ENCODE measurements around the gene PALLD. TPM values are rescaled to one million over a fixed set of nuclear protein-coding genes. Genes with fewer than 3 reads are reported as not detected.

The PALLD gene
- polyA plus RNA-seq, 1 donor (not counting 4 experiments of a cell fraction or from before 2014, with no cell fraction given), result 136 TPM

DNA sequence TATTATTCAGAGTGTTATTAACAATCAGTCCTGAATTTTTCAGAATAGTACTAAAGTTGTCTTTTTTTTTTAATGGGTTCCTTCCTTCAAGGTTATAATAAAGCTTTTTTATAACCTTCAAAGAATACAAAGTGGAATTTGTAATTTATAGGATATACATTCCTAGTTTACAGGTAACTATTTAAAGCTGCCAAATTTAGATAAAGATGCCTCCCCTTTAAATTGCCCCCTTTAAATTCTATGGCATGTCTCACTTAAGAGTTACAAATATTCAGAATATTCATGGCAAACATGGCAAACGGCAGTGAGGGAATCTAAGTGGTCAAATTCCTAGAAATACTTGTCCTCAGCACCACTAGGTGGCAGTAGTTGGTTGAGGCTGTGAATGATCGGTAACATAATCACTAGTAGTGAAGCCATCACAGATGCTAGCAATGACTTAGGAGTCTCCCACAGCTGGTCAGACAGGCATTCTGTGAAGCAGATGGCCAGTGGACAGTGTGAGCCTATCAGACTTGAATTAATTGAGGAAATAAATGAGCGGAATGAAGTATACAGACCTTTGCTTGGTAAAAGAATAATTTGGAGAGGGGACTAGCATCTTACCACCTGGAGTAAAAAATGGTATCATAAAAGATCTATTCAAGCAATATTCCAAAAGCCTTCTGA lies 426.8 kb downstream of the PALLD start:
- Histone ChIP-seq H3K4me1 (ENCODE audit: control insufficient read depth, extremely low read depth, insufficient read depth, low read length) (no peaks in the 10 kb centered on the region), H3K4me2 (ENCODE audit: control insufficient read depth, extremely low read depth, insufficient read depth, low read depth, low read length) (no peak overlapping the region), H4K20me1 (ENCODE audit: control insufficient read depth, extremely low read depth, insufficient read depth, low read length) (no peaks in the 10 kb centered on the region), H2AFZ (ENCODE audit: control insufficient read depth, low read length) (no peak overlapping the region), H3K36me3 (ENCODE audit: control insufficient read depth in 2 of 2, extremely low read depth in 1 of 2, insufficient read depth in 2 of 2, low read length in 2 of 2) (peaks cover 44% of the 10 kb centered on the region in 2 experiments), H3K27ac (ENCODE audit: control insufficient read depth, insufficient read depth, low read length) (no peak overlapping the region), H3K4me3 (ENCODE audit: control insufficient read depth in 2 of 3, extremely low read depth in 1 of 3, insufficient read depth in 2 of 3, low read depth in 1 of 3, low read length in 3 of 3) (no peak overlapping the region), H3K9me3 (ENCODE audit: control insufficient read depth, low read depth, low read length) (no peaks in the 10 kb centered on the region), H3K79me2 (ENCODE audit: control insufficient read depth, insufficient read depth, low read length) (no peaks in the 10 kb centered on the region), H3K27me3 (ENCODE audit: control insufficient read depth, extremely low read depth, insufficient read depth, low read length) (no peaks in the 10 kb centered on the region), H3K9ac (ENCODE audit: control insufficient read depth, extremely low read depth, insufficient read depth, low read length) (no peak overlapping the region), H3K9me1 (ENCODE audit: control insufficient read depth, extremely low read depth, insufficient read depth, low read length) (peaks cover 2% of the 10 kb centered on the region)
- peak; percentile 75 for FAIRE-seq
- no peak for DNase-seq (ENCODE audit: low read depth, low spot score)
- no peak for TF ChIP-seq EZH2 (IDR thresholded peaks at IDR 0.05; ENCODE audit: low read length)
- TF ChIP-seq, protein P1, sequence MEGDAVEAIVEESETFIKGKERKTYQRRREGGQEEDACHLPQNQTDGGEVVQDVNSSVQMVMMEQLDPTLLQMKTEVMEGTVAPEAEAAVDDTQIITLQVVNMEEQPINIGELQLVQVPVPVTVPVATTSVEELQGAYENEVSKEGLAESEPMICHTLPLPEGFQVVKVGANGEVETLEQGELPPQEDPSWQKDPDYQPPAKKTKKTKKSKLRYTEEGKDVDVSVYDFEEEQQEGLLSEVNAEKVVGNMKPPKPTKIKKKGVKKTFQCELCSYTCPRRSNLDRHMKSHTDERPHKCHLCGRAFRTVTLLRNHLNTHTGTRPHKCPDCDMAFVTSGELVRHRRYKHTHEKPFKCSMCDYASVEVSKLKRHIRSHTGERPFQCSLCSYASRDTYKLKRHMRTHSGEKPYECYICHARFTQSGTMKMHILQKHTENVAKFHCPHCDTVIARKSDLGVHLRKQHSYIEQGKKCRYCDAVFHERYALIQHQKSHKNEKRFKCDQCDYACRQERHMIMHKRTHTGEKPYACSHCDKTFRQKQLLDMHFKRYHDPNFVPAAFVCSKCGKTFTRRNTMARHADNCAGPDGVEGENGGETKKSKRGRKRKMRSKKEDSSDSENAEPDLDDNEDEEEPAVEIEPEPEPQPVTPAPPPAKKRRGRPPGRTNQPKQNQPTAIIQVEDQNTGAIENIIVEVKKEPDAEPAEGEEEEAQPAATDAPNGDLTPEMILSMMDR (optimal IDR thresholded peaks at IDR 0.05 in 1 of 3, IDR thresholded peaks at IDR 0.05 in 1 of 3, conservative IDR thresholded peaks at IDR 0.05 in 1 of 3; ENCODE audit: extremely low read depth in 1 of 3, insufficient read depth in 2 of 3, low read length in 3 of 3), result peak; percentile 60 to 87 (median 78)
- dilution Hi-C loops (cut with MboI; ENCODE audit: extremely low pct_ligation_motif_present, low sequenced_read_pairs), result no loop called here

DNA sequence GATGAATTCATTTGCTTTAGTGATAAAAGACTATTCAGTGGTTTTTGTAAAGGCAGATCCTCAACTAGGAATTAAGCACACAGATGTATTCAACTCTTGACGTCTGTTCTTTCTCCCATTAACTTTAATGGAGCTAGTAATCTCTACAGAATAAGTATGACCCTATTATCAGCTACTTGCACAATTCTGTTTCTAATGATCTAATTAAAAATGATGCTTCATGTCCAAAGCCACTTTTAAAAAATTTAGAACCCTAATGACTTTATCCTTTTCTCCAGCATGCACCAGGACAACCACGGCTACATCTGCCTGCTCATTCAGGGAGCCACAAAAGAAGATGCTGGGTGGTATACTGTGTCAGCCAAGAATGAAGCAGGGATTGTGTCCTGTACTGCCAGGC lies 427.8 kb downstream of the PALLD start:
- Histone ChIP-seq H3K27ac (ENCODE audit: control insufficient read depth, insufficient read depth, low read length) (no peak overlapping the region), H3K27me3 (ENCODE audit: control insufficient read depth, extremely low read depth, insufficient read depth, low read length) (no peaks in the 10 kb centered on the region), H3K9me3 (ENCODE audit: control insufficient read depth, low read depth, low read length) (no peaks in the 10 kb centered on the region), H3K9me1 (ENCODE audit: control insufficient read depth, extremely low read depth, insufficient read depth, low read length) (peaks cover 2% of the 10 kb centered on the region), H3K36me3 (ENCODE audit: control insufficient read depth in 2 of 2, extremely low read depth in 1 of 2, insufficient read depth in 2 of 2, low read length in 2 of 2) (peaks cover 42 to 45% of the 10 kb centered on the region in 2 experiments), H2AFZ (ENCODE audit: control insufficient read depth, low read length) (no peak overlapping the region), H3K4me1 (ENCODE audit: control insufficient read depth, extremely low read depth, insufficient read depth, low read length) (no peaks in the 10 kb centered on the region), H3K4me2 (ENCODE audit: control insufficient read depth, extremely low read depth, insufficient read depth, low read depth, low read length) (no peak overlapping the region), H3K79me2 (ENCODE audit: control insufficient read depth, insufficient read depth, low read length) (no peaks in the 10 kb centered on the region), H4K20me1 (ENCODE audit: control insufficient read depth, extremely low read depth, insufficient read depth, low read length) (no peaks in the 10 kb centered on the region), H3K4me3 (ENCODE audit: control insufficient read depth in 2 of 3, extremely low read depth in 1 of 3, insufficient read depth in 2 of 3, low read depth in 1 of 3, low read length in 3 of 3) (no peak overlapping the region), H3K9ac (ENCODE audit: control insufficient read depth, extremely low read depth, insufficient read depth, low read length) (no peak overlapping the region)
- dilution Hi-C loops (cut with MboI; ENCODE audit: extremely low pct_ligation_motif_present, low sequenced_read_pairs), result no loop called here
- DNase-seq (ENCODE audit: low read depth, low spot score) (no peak), FAIRE-seq (no peak)
- no peak for TF ChIP-seq EZH2 (IDR thresholded peaks at IDR 0.05; ENCODE audit: low read length)
- TF ChIP-seq, protein P1 (optimal IDR thresholded peaks at IDR 0.05 in 1 of 3, IDR thresholded peaks at IDR 0.05 in 1 of 3, conservative IDR thresholded peaks at IDR 0.05 in 1 of 3; ENCODE audit: extremely low read depth in 1 of 3, insufficient read depth in 2 of 3, low read length in 3 of 3), result no peak

Measured in keratinocyte (primary cell).